ENCODE data around the gene FUCA2.

FUCA2 gene, protein sequence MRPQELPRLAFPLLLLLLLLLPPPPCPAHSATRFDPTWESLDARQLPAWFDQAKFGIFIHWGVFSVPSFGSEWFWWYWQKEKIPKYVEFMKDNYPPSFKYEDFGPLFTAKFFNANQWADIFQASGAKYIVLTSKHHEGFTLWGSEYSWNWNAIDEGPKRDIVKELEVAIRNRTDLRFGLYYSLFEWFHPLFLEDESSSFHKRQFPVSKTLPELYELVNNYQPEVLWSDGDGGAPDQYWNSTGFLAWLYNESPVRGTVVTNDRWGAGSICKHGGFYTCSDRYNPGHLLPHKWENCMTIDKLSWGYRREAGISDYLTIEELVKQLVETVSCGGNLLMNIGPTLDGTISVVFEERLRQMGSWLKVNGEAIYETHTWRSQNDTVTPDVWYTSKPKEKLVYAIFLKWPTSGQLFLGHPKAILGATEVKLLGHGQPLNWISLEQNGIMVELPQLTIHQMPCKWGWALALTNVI

DNA sequence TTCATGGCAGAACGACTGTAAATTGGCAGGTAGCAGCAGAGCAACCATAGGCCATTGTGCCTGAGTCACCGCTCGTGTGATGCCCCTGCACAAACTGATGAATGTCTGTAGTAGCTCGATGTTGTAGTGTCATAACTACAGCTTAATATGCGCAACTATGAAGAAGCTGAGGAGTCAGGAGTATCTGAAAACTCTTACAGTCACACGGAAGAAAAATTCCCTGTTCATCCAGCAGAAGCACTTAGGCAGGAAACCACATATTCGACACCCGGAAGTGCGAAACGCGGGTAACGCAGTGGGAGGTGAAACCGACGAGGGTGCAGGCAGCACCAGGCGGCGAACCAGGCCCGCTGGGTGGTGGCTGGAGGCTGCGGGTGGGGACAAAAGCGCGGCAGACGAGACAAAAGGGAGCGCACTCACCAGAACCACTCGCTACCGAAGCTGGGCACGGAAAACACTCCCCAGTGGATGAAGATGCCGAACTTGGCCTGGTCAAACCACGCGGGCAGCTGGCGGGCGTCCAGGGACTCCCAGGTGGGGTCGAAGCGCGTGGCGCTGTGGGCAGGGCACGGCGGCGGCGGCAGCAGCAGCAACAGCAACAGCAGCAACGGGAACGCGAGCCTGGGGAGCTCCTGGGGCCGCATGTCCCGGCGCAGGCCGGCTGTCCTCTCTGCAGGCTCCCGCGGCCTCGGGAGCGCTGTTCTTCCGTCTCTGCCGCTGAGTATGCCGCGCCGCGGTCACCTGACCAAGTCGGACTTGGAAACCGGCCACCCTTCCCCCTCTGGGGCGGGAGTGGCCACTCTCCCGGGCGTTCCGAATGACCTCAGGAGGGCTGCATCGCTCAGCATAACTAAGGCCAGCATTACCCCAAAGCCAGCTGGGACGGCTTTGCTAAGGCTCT lies at the start of gene FUCA2:
Gene FUCA2, minus strand, starts transcription at position 730 of the 901 bp plus-strand sequence. Its CDS starts 86 bp downstream, at position 644.
- TF ChIP-seq, protein P1, sequence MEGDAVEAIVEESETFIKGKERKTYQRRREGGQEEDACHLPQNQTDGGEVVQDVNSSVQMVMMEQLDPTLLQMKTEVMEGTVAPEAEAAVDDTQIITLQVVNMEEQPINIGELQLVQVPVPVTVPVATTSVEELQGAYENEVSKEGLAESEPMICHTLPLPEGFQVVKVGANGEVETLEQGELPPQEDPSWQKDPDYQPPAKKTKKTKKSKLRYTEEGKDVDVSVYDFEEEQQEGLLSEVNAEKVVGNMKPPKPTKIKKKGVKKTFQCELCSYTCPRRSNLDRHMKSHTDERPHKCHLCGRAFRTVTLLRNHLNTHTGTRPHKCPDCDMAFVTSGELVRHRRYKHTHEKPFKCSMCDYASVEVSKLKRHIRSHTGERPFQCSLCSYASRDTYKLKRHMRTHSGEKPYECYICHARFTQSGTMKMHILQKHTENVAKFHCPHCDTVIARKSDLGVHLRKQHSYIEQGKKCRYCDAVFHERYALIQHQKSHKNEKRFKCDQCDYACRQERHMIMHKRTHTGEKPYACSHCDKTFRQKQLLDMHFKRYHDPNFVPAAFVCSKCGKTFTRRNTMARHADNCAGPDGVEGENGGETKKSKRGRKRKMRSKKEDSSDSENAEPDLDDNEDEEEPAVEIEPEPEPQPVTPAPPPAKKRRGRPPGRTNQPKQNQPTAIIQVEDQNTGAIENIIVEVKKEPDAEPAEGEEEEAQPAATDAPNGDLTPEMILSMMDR (IDR thresholded peaks at IDR 0.05): no peak

DNA sequence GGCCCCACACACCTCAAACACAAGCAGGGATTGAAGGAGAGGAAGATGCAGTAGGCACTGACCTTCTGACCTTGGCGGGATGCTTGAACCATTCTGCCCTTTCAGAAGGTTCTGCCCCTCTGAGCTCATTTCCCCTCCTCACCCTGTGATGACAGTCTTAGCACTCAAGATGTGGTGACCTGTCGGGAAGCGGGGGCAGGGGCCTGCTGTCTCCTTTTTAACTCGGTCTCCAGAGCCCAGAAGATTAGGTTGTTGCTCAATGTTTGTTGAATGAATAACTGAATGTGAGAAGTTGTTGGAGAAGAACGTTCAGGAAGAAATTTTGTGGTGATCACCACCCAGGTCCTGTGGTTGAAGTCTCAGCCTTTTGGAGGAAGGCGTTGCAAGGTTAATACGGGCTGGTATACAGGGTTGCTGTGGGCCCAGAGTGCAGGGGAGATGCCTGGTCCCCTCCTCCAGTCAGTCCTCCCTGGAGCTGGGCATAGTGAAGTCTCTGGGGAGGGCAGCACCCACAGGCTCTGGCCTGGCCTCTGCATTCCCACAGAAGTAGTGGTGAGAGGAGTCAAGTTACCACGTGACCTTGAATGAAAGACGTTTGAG lies 49.7 kb upstream of the FUCA2 start:
- TF ChIP-seq, protein P1 (IDR thresholded peaks at IDR 0.05): no peak

DNA sequence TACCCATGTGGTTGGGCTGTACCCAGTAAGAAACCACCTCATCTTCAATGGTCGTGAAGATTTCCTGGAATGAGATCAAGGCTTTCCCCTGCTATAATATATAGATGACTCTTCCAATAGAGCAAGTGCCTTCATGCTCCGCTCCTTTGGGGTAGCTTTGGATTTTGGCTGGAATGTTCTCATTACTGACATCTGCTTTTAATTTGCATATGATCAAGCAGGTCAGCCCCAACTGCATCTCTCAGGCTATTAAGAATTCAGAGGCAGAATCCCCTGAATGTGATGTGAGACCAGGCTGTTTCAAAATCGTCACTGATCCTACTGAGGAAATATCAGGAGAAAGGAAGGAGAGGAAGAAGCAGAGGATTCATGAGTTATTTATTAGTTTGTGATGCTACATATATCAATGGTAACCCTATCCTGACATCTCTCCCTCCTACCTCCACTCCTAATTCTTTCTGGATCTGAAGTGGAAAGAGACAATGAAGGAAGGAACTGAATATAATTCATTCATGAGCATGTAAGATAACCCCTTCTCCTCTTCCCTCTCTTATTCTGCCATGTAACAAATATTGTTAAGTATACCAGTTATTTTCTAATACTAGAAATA lies 47.6 kb upstream of the FUCA2 start:
- TF ChIP-seq, protein P1 (IDR thresholded peaks at IDR 0.05): no peak

DNA sequence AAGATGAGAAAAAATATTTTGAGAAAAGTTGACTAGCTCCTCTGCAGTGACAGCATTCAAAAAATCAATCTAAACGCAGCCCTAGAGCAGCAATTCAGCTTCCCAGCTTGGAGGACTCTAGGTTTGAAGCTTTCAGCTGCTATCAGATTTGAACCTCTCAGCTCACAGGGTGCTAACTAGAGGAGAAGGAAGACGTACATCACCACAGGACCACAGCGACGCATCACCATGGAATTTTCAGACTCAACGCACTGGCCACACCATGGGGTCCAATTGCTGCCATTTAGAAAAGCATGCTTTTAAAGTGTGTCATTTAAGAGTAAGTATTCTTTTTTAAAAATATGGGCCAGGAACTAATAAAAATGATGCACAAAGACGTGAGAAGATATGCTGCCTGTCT lies 45.0 kb upstream of the FUCA2 start:
- TF ChIP-seq, protein P1 (IDR thresholded peaks at IDR 0.05): no peak

DNA sequence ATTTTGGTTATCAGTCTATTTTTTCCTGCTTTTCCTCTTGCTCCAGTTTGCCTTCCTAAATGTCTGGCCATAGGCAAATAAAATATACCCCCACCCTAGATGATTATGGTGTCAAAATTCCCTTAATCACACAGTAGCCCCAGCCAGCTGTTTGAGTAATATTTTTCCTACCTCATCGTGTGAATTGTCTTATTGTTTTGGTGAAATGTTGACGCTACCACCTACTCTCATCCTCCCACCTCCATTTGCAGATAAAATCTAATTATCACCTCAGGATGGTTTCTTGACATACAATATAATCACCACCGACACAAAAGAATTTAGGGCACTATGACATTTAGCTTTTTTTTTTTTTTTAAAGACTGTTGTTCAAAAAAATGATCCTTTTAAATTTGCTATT lies 44.1 kb upstream of the FUCA2 start:
- TF ChIP-seq, protein P1 (IDR thresholded peaks at IDR 0.05): no peak

DNA sequence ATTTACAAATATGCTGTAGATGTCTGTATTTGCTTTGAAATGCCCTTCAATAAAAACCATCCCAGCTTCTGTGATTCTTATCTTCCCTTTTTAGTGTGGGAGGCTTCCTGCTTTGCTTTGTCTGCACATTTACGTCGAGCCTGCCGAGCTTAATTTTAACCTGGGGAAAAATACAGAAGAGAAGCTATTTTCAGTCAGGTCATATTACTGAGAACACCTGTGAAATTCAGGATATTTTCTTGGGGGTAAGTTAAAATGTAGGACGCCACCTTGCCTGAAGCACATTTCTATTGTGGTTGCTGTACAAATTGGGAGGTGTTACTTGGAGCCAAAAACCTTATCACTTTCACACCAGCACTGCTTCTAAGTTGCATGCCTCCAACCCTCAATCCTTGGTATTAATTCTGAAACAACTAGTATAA lies 43.6 kb upstream of the FUCA2 start:
- TF ChIP-seq, protein P1 (IDR thresholded peaks at IDR 0.05): no peak

DNA sequence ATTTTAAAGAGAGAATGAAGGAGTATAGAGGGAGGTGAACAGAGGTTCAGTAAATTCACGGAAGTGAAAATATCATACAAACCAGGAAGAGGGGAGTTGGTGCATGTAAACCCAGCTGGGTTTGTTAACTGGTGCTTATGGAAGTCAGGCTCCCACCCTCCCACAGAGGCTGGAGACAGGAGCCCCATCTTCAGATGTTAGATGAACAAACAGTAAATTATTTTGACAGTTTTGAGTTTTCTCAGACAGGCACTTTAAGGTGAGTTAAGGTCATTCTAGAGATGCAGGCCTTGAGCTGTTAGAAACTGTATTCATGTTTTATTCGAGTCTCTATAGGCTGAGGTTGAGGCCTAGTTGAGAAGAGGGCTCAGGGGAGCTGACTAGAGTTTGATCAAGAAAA lies 41.8 kb upstream of the FUCA2 start:
- TF ChIP-seq, protein P1 (IDR thresholded peaks at IDR 0.05): no peak
